Thyroid gland (tissue), 4 donors: ENCODE results near the gene SLC35F1.

Experiments
- POLR2A ChIP-seq, 2 donors: fragments of 450-650 bp; IDR thresholded peaks; one replicate each; pipeline ENCODE4 v1.6.1; 2017; ENCODE audit warnings: antibody characterized with exemption in 2 of 2, mild to moderate bottlenecking in 2 of 2, moderate library complexity in 1 of 2
- TF ChIP-seq, protein P1 (sequence below), 6 experiments: fragments of 200-600 bp in 3 of 6; fragments of 450-650 bp in 3 of 6; sonication (generic) in 3 of 6; IDR thresholded peaks; one replicate each; pipeline ENCODE4 v1.5.1; 2016 to 2019; ENCODE audit warnings: antibody characterized with exemption in 6 of 6, mild to moderate bottlenecking in 2 of 6, inconsistent platforms in 1 of 6, moderate library complexity in 1 of 6

DNA sequence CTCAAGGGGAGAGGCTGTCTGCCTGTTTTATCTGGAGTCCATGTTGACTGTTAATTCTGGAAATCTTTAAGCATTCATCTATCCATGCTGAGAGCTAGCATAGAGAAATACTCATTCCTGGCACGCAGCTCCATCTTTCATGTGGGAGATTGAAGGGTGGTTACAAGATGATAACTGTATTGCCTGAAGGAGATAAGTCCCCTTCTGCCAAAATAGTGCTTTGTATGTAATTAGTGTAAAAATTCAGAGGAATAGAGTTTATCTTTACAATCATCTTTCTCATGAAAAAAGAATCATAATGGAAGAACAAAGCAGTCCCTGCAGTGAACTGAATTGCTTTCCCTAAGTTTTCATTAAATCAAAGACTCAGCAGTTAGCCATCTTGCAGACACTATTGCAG, 256.5 kb downstream of the SLC35F1 start:
- TF ChIP-seq, protein P1, sequence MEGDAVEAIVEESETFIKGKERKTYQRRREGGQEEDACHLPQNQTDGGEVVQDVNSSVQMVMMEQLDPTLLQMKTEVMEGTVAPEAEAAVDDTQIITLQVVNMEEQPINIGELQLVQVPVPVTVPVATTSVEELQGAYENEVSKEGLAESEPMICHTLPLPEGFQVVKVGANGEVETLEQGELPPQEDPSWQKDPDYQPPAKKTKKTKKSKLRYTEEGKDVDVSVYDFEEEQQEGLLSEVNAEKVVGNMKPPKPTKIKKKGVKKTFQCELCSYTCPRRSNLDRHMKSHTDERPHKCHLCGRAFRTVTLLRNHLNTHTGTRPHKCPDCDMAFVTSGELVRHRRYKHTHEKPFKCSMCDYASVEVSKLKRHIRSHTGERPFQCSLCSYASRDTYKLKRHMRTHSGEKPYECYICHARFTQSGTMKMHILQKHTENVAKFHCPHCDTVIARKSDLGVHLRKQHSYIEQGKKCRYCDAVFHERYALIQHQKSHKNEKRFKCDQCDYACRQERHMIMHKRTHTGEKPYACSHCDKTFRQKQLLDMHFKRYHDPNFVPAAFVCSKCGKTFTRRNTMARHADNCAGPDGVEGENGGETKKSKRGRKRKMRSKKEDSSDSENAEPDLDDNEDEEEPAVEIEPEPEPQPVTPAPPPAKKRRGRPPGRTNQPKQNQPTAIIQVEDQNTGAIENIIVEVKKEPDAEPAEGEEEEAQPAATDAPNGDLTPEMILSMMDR (IDR thresholded peaks at IDR 0.05), result no peak
- no peak for TF ChIP-seq POLR2A (IDR thresholded peaks at IDR 0.05)
